Endothelial cell of umbilical vein (primary cell): Measurements from ENCODE around the gene PML. TPM values are rescaled to one million over a fixed set of nuclear protein-coding genes. Genes with fewer than 3 reads are reported as not detected.
"Not testable (repeated sequence)": the region's sequence is repeated elsewhere in the genome, so short reads cannot be mapped to it uniquely, and the experiment has no call there.

ENCODE experiments used
- BruUV-seq: library from RNA; stranded (reverse); fragments of 400-500 nt; replicated peaks from 2 replicates; lab custom pipeline; 2021; lab: Mats Ljungman, UMichigan
- CTCF ChIA-PET: fragments of 300-600, 350-600 bp; sonication (Branson Sonifier 250); formaldehyde crosslinking; loops from one replicate; lab custom pipeline; 2021; ENCODE audit warnings: antibody characterized with exemption, inconsistent platforms; lab: Charles Lee
- POLR2A ChIA-PET: fragments of 300-600, 350-600 bp; sonication (Branson Sonifier 250); formaldehyde crosslinking; loops from one replicate; lab custom pipeline; 2021; ENCODE audit warnings: antibody characterized with exemption, inconsistent platforms; lab: Charles Lee
- DNase-seq: peaks from one replicate; pipeline ENCODE4 v3.0.0-alpha.2; 2011; ENCODE audit warnings: low read depth, low spot score
- FAIRE-seq: peaks from 2 replicates; lab custom pipeline; 2011; peaks lifted over from hg19 to GRCh38; lab: Jason Lieb, UNC
- H2AFZ ChIP-seq: 2 replicates; pipeline ENCODE4 v1.6.0; 2012; ENCODE audit warnings: low read depth, low read length, control low read depth, inconsistent platforms
- H3K27ac ChIP-seq: 2 replicates; pipeline ENCODE4 v1.5.1; 2011; ENCODE audit warnings: low read depth, mild to moderate bottlenecking, control low read depth, low read length, moderate library complexity; ENCODE audit not compliant: insufficient read depth
- H3K27me3 ChIP-seq, 2 experiments: 2 replicates each; pipeline versions ENCODE4 v1.6.0 to v1.6.1; 2011; ENCODE audit warnings: low read length in 2 of 2, mixed read lengths in 1 of 2; ENCODE audit not compliant: control insufficient read depth in 2 of 2, insufficient read depth in 2 of 2
- H3K36me3 ChIP-seq, 2 experiments: 2 replicates in 1 of 2; 3 replicates in 1 of 2; pipeline ENCODE4 v1.5.1; 2011; ENCODE audit warnings: low read length in 2 of 2, mild to moderate bottlenecking in 1 of 2, moderate library complexity in 1 of 2; ENCODE audit not compliant: control insufficient read depth in 2 of 2, insufficient read depth in 2 of 2; ENCODE audit errors: extremely low read depth in 1 of 2
- H3K4me1 ChIP-seq: 3 replicates; pipeline ENCODE4 v1.5.1; 2011; ENCODE audit warnings: mild to moderate bottlenecking, low read length; ENCODE audit not compliant: control insufficient read depth, insufficient read depth; ENCODE audit errors: extremely low read depth
- H3K4me2 ChIP-seq: 2 replicates; pipeline ENCODE4 v1.6.1; 2011; ENCODE audit warnings: low read length, control low read depth, mixed read lengths; ENCODE audit not compliant: insufficient read depth
- H3K4me3 ChIP-seq, 3 experiments: fragments of 200-600 bp in 1 of 3; sonication (generic), shearing (Covaris generic) in 1 of 3; replicated peaks in 1 of 3; 2 replicates each; pipeline ENCODE4 v1.5.1; 2011 to 2016; ENCODE audit warnings: control low read depth in 3 of 3, low read length in 3 of 3, mild to moderate bottlenecking in 2 of 3, inconsistent platforms in 1 of 3, low read depth in 1 of 3, moderate library complexity in 1 of 3; ENCODE audit not compliant: insufficient read depth in 1 of 3
- H3K79me2 ChIP-seq: 2 replicates; pipeline ENCODE4 v1.6.0; 2012; ENCODE audit warnings: low read length, inconsistent platforms; ENCODE audit not compliant: control insufficient read depth, insufficient read depth
- H3K9ac ChIP-seq: replicated peaks from 2 replicates; pipeline ENCODE3; 2011; ENCODE audit warnings: low read length, control low read depth; ENCODE audit not compliant: insufficient read depth; ENCODE audit errors: extremely low read depth
- H3K9me1 ChIP-seq: replicated peaks from 3 replicates; pipeline ENCODE4 v1.6.0; 2011; ENCODE audit warnings: mild to moderate bottlenecking, low read length; ENCODE audit not compliant: control insufficient read depth, insufficient read depth; ENCODE audit errors: extremely low read depth
- H3K9me3 ChIP-seq: replicated peaks from 2 replicates; pipeline ENCODE4 v1.5.1; 2012; ENCODE audit warnings: low read length, inconsistent platforms; ENCODE audit not compliant: control insufficient read depth, insufficient read depth
- H4K20me1 ChIP-seq: replicated peaks from 2 replicates; pipeline ENCODE3; 2011; ENCODE audit warnings: mild to moderate bottlenecking, low read length; ENCODE audit not compliant: control insufficient read depth, insufficient read depth; ENCODE audit errors: extremely low read depth
- dilution Hi-C: fragments of 300-500 bp; cut with MboI; formaldehyde crosslinking; loops from one replicate; pipeline ENCODE4 v1.15.0; 2019; ENCODE audit warnings: low sequenced_read_pairs; ENCODE audit not compliant: extremely low pct_ligation_motif_present
- intact Hi-C: fragments of 100-400 bp; cut with micrococcal nuclease; formaldehyde crosslinking; loops from one replicate; pipeline ENCODE4 v1.10.0; 2022
- polyA plus RNA-seq, 4 experiments: library from polyadenylated mRNA; depleted of rRNA in 3 of 4; stranded (reverse) in 3 of 4; unstranded in 1 of 4; fragments of >200 nt; gene quantifications; 2 replicates each; pipeline versions ENCODE4 v1.2.1 to v1.2.3, GENCODE V29; 2011 to 2012; ENCODE audit warnings: missing spikeins in 1 of 4
- total RNA-seq: library from RNA; stranded (reverse); gene quantifications from 2 replicates; pipeline ENCODE4 v1.2.3, GENCODE V29; 2021

Gene PML
- total and polyA plus RNA-seq, 2 donors (not counting 3 experiments of a cell fraction or from before 2014, with no cell fraction given): 30.4 to 79.6 TPM

- H3K9me1 ChIP-seq, H4K20me1 ChIP-seq, H3K36me3 ChIP-seq, H3K4me3 ChIP-seq, DNase-seq, CTCF ChIA-PET, FAIRE-seq, H3K27ac ChIP-seq, H3K9ac ChIP-seq, intact Hi-C loops, POLR2A ChIA-PET, H3K4me1 ChIP-seq, H3K27me3 ChIP-seq, dilution Hi-C loops, H3K4me2 ChIP-seq, BruUV-seq, H2AFZ ChIP-seq, H3K9me3 ChIP-seq, H3K79me2 ChIP-seq: not testable (repeated sequence)
These were observed 78.3 kb downstream of the PML start for GRCh38 chr15:74072614-74073337.

DNA sequence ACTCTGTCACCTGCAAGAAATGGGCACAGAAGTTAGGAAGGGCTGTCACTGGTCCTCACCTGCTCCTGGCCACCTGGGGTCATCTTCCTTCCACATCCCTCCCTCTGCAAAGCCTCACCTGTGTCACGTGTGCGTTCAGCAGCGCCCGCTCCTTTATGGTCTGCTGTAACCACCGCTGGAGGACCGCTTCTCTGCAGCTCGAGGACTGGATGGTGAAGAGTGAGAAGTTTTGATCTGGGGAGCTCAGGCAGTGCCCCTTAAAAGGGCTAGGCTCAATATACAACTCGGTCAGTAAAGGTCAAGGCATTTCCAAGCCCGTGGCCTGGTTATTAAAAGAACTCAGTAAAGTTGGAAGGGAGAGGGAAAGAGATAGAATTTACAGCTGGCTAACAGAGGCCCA is 81.3 kb downstream of the PML start:
- H3K9me1 ChIP-seq, H3K9me3 ChIP-seq, H3K79me2 ChIP-seq, BruUV-seq, POLR2A ChIA-PET, H3K9ac ChIP-seq, FAIRE-seq, H3K4me3 ChIP-seq, H3K27me3 ChIP-seq, H3K27ac ChIP-seq, H2AFZ ChIP-seq, H3K4me2 ChIP-seq, dilution Hi-C loops, H4K20me1 ChIP-seq, H3K36me3 ChIP-seq, intact Hi-C loops, H3K4me1 ChIP-seq, DNase-seq, CTCF ChIA-PET: not testable (repeated sequence)

DNA sequence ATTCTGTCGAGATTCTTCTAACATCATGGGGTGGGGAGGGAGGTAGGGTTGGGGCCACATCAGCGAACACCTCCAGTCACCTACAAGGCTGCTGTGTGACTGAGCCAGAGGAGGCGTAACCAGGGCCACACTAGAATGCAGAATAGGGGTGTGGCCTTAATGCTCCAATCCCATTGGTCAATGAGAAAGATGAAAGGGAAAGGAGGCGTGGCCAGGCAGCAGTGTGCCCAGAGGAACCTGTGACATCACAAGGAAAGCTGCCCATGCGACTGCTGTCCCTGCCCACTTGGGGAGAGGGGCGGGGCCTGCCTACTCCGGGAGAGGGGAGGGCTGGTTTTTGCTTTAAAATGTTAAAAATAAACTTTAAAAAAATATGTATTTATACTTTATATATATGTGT is 87.9 kb downstream of the PML start, which contains the start of gene GOLGA6A:
GOLGA6A (minus strand) TSS at position 101 of the 400 bp plus-strand sequence; CDS start at position 60, 41 bp downstream.
- H3K9me3 ChIP-seq, BruUV-seq, H3K27ac ChIP-seq, H2AFZ ChIP-seq, H3K4me2 ChIP-seq, H3K27me3 ChIP-seq, intact Hi-C loops, H3K9me1 ChIP-seq, H3K4me1 ChIP-seq, H3K4me3 ChIP-seq, DNase-seq, H3K79me2 ChIP-seq, dilution Hi-C loops, H3K36me3 ChIP-seq, POLR2A ChIA-PET, H4K20me1 ChIP-seq, CTCF ChIA-PET, H3K9ac ChIP-seq, FAIRE-seq: not testable (repeated sequence)

DNA sequence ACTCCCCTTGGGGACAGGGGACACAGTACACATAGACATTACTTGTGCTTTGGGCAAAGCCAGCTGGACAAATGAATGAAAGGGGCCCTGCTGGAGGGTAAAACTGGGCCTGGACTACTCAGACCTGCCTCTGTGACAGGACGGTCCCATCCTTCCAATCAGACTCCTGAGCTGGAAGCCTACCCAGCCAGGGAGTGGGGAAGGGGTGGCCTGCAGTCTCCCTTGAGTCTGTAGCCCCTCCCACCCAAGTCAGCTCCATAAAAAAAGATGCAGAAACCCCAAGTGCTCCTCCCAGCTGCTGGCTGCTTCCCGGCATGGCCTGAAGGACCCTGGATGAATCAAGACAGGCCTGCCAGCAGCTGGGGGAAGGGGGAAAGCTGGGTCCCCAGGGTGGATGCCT is 100.1 kb downstream of the PML start:
- H4K20me1 ChIP-seq, H2AFZ ChIP-seq, H3K9ac ChIP-seq, DNase-seq, POLR2A ChIA-PET, H3K4me1 ChIP-seq, dilution Hi-C loops, intact Hi-C loops, H3K4me3 ChIP-seq, H3K36me3 ChIP-seq, H3K9me3 ChIP-seq, H3K9me1 ChIP-seq, H3K27ac ChIP-seq, H3K79me2 ChIP-seq, FAIRE-seq, H3K4me2 ChIP-seq, BruUV-seq, CTCF ChIA-PET, H3K27me3 ChIP-seq: not testable (repeated sequence)
